Uterus (tissue), 2 donors: ENCODE results near the gene PLA2G2D.

Experiments used
- CTCF ChIP-seq, 4 experiments: fragments of 200-600 bp in 2 of 4; fragments of 450-650 bp in 2 of 4; sonication (generic) in 2 of 4; IDR thresholded peaks; one replicate each; pipeline ENCODE4 v1.5.1; 2016 to 2019; ENCODE audit warnings: antibody characterized with exemption in 4 of 4, mild to moderate bottlenecking in 2 of 4, moderate library complexity in 1 of 4
- POLR2A ChIP-seq, 2 donors: fragments of 450-650 bp; IDR thresholded peaks; one replicate each; pipeline ENCODE4 v1.6.1; 2016; ENCODE audit warnings: antibody characterized with exemption in 2 of 2, mild to moderate bottlenecking in 1 of 2, moderate library complexity in 1 of 2

- TF ChIP-seq CTCF (IDR thresholded peaks at IDR 0.05) (no peak), POLR2A (IDR thresholded peaks at IDR 0.05) (no peak)
These were observed 17.7 kb upstream of the PLA2G2D start for GRCh38 chr1:20137055-20137454.
